ENCODE data around the gene TYW1B. TPM values are rescaled to one million over a fixed set of nuclear protein-coding genes. Genes with fewer than 3 reads are reported as not detected.
"Not testable (repeated sequence)": the region's sequence is repeated elsewhere in the genome, so short reads cannot be mapped to it uniquely, and the experiment has no call there.

The TYW1B gene
- total RNA-seq, 1 experiment from 2014 or later = 5.5 TPM

GRCh38 chr7:72544531-72544930 is 283.5 kb downstream of the TYW1B start:
- not testable (repeated sequence) for H3K27ac ChIP-seq (ENCODE audit: insufficient read length, low read depth, low read length); H3K9me3 ChIP-seq (ENCODE audit: control insufficient read depth, low read depth, low read length); H2BK12ac ChIP-seq (ENCODE audit: insufficient read length, low read depth, low read length); H3K27ac Mint-ChIP-seq; H3K56ac ChIP-seq (ENCODE audit: insufficient read length, low read depth, low read length); H2BK15ac ChIP-seq (ENCODE audit: low read depth, low read length); H3K9me3 Mint-ChIP-seq; H4K5ac ChIP-seq (ENCODE audit: insufficient read length, low read depth, low read length); H3T11ph ChIP-seq (ENCODE audit: low read length); H4K91ac ChIP-seq (ENCODE audit: insufficient read length, low read depth, low read length); H4K8ac ChIP-seq (replicated peaks; ENCODE audit: insufficient read length, low read depth, low read length); H3K23me2 ChIP-seq (ENCODE audit: insufficient read length, low read depth, low read length, poor library complexity, severe bottlenecking); H2AFZ ChIP-seq (ENCODE audit: low read length); DNase-seq; H3K4ac ChIP-seq (ENCODE audit: low read depth, low read length); H2BK20ac ChIP-seq (ENCODE audit: low read depth, low read length, poor library complexity, severe bottlenecking); H3K27me3 ChIP-seq (ENCODE audit: insufficient read depth, low read length); H3K79me2 ChIP-seq (ENCODE audit: insufficient read depth, low read length); H3K36me3 Mint-ChIP-seq (ENCODE audit: insufficient read depth in 1 of 3, low read depth in 3 of 3); H3K18ac ChIP-seq (ENCODE audit: insufficient read length, low read depth, low read length); H3K14ac ChIP-seq (ENCODE audit: insufficient read depth, low read length); H2BK120ac ChIP-seq (ENCODE audit: low read depth, low read length, poor library complexity, severe bottlenecking); H3K79me1 ChIP-seq (ENCODE audit: insufficient read depth, low read depth, low read length, poor library complexity, severe bottlenecking); H3K23ac ChIP-seq (ENCODE audit: insufficient read length, low read depth, low read length); H3K4me3 Mint-ChIP-seq; H3K4me2 ChIP-seq (ENCODE audit: insufficient read depth, insufficient read length, low read length); H2BK5ac ChIP-seq (ENCODE audit: insufficient read length, low read length); H3K9ac ChIP-seq (ENCODE audit: extremely low read depth, insufficient read length, low read length); H2AK5ac ChIP-seq (ENCODE audit: insufficient read length, low read length); H4K20me1 ChIP-seq (ENCODE audit: control insufficient read depth, insufficient read depth, insufficient read length); H3K4me1 ChIP-seq (ENCODE audit: insufficient read depth, low read length); H3K27me3 Mint-ChIP-seq (ENCODE audit: low read depth)
- no CpG with 5 or more reads among the region's 2 CpGs for WGBS (ENCODE audit: extremely low coverage, insufficient read length, low lambda C conversion rate)
- H3K4me1 Mint-ChIP-seq = peaks cover 6 to 20% of the 10 kb centered on the region in 2 experiments

All from H9 (cell line).